SU-DHL-6 (cell line): Measurements from ENCODE around the gene THSD7B.

ENCODE experiments used
- H2AFZ ChIP-seq: fragments of 200-600 bp; sonication (generic); 2 replicates; pipeline ENCODE4 v1.6.1; 2014; ENCODE audit warnings: low read depth, mild to moderate bottlenecking, moderate library complexity, mixed read lengths, antibody characterized with exemption, low read length; ENCODE audit not compliant: severe bottlenecking
- H3F3A ChIP-seq: fragments of 200-600 bp; shearing (Covaris generic); 2 replicates; pipeline ENCODE4 v1.6.0; 2016; ENCODE audit warnings: antibody characterized with exemption, mild to moderate bottlenecking; ENCODE audit not compliant: insufficient read depth
- H3K27ac ChIP-seq: fragments of 200-600 bp; sonication (generic); 2 replicates; pipeline ENCODE4 v1.5.1; 2016; ENCODE audit warnings: low read depth, mild to moderate bottlenecking, low read length, moderate library complexity, mixed read lengths
- H3K27me3 ChIP-seq: fragments of 200-600 bp; sonication (generic), shearing (Covaris generic); 2 replicates; pipeline ENCODE4 v1.6.0; 2014; ENCODE audit warnings: mild to moderate bottlenecking, low read length
- H3K36me3 ChIP-seq: fragments of 200-600 bp; sonication (generic); 2 replicates; pipeline ENCODE4 v1.6.1; 2014; ENCODE audit warnings: mild to moderate bottlenecking, low read length, mixed read lengths
- H3K4me2 ChIP-seq: fragments of 300-600, 200-600 bp; shearing (Covaris generic), sonication (generic); 2 replicates; pipeline ENCODE4 v1.6.0; 2014; ENCODE audit warnings: low read length, low read depth, mild to moderate bottlenecking; ENCODE audit not compliant: poor library complexity, severe bottlenecking
- H3K4me3 ChIP-seq: fragments of 200-600 bp; sonication (generic); 2 replicates; pipeline ENCODE4 v1.5.1; 2014; ENCODE audit warnings: antibody characterized with exemption, low read length, mild to moderate bottlenecking, mixed read lengths; ENCODE audit not compliant: insufficient read depth, poor library complexity, severe bottlenecking
- H3K79me2 ChIP-seq: fragments of 200-600 bp; sonication (generic); 2 replicates; pipeline ENCODE4 v1.6.1; 2014; ENCODE audit warnings: mild to moderate bottlenecking, low read length, moderate library complexity; ENCODE audit not compliant: insufficient read depth
- H3K9ac ChIP-seq: fragments of 200-600 bp; sonication (generic); 2 replicates; pipeline ENCODE4 v1.7.0; 2014; ENCODE audit warnings: mild to moderate bottlenecking, low read length
- H3K9me2 ChIP-seq: fragments of 200-600 bp; sonication (generic); replicated peaks from 2 replicates; pipeline ENCODE4 v1.6.1; 2014; ENCODE audit warnings: low read length; ENCODE audit not compliant: insufficient read depth
- H3K9me3 ChIP-seq: fragments of 200-600 bp; sonication (generic); 2 replicates; pipeline ENCODE4 v1.6.1; 2014; ENCODE audit warnings: low read length, mixed read lengths; ENCODE audit not compliant: insufficient read depth
- H4K20me1 ChIP-seq: fragments of 200-600 bp; sonication (generic); 2 replicates; pipeline ENCODE4 v1.6.1; 2014; ENCODE audit warnings: low read depth, mild to moderate bottlenecking, antibody characterized with exemption, low read length, moderate library complexity, mixed read lengths
- EZH2phosphoT487 ChIP-seq: fragments of 200-600 bp; sonication (generic), shearing (Covaris generic); conservative IDR thresholded peaks from 2 replicates; pipeline ENCODE4 v1.6.1; 2018; ENCODE audit warnings: mild to moderate bottlenecking, antibody characterized with exemption, low read length, moderate library complexity, mixed read lengths
- TF ChIP-seq, protein P1 (sequence below): fragments of 200-600 bp; sonication (generic); IDR thresholded peaks from one replicate; pipeline ENCODE4 v1.5.1; 2017; ENCODE audit warnings: antibody characterized with exemption, mild to moderate bottlenecking, low read length, moderate library complexity; ENCODE audit not compliant: insufficient read depth, poor library complexity, severe bottlenecking

THSD7B gene

DNA sequence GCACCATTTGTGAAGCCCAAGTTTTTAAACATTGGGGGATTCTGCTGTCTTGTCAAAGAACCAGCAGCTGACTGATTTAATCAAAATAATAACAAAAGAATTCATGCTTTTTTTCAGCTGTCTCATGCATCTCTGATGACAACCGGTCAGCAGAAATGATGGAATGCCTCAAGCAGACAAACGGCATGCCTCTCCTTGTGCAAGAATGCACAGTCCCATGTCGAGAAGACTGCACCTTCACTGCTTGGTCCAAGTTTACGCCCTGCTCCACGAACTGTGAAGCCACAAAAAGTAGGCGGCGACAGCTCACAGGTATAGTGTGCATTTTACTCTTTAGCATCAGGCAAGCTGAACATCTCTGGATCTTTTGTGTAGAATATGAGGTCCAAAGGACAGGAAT, 640.2 kb downstream of the THSD7B start:
- no peak overlapping the region for H3K9ac ChIP-seq
- no peak overlapping the region for H3K27ac ChIP-seq
- H3K9me3 ChIP-seq, result no peaks in the 10 kb centered on the region
- no peak overlapping the region for H3K4me3 ChIP-seq
- no peaks in the 10 kb centered on the region for H3K79me2 ChIP-seq
- no peaks in the 10 kb centered on the region for H3K27me3 ChIP-seq
- TF ChIP-seq, protein P1, sequence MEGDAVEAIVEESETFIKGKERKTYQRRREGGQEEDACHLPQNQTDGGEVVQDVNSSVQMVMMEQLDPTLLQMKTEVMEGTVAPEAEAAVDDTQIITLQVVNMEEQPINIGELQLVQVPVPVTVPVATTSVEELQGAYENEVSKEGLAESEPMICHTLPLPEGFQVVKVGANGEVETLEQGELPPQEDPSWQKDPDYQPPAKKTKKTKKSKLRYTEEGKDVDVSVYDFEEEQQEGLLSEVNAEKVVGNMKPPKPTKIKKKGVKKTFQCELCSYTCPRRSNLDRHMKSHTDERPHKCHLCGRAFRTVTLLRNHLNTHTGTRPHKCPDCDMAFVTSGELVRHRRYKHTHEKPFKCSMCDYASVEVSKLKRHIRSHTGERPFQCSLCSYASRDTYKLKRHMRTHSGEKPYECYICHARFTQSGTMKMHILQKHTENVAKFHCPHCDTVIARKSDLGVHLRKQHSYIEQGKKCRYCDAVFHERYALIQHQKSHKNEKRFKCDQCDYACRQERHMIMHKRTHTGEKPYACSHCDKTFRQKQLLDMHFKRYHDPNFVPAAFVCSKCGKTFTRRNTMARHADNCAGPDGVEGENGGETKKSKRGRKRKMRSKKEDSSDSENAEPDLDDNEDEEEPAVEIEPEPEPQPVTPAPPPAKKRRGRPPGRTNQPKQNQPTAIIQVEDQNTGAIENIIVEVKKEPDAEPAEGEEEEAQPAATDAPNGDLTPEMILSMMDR, result no peak
- TF ChIP-seq EZH2phosphoT487, result no peak
- H2AFZ ChIP-seq, result no peak overlapping the region
- H3K9me2 ChIP-seq, result no peaks in the 10 kb centered on the region
- H3K4me2 ChIP-seq, result no peak overlapping the region
- no peaks in the 10 kb centered on the region for H3F3A ChIP-seq
- no peaks in the 10 kb centered on the region for H3K36me3 ChIP-seq
- no peaks in the 10 kb centered on the region for H4K20me1 ChIP-seq

DNA sequence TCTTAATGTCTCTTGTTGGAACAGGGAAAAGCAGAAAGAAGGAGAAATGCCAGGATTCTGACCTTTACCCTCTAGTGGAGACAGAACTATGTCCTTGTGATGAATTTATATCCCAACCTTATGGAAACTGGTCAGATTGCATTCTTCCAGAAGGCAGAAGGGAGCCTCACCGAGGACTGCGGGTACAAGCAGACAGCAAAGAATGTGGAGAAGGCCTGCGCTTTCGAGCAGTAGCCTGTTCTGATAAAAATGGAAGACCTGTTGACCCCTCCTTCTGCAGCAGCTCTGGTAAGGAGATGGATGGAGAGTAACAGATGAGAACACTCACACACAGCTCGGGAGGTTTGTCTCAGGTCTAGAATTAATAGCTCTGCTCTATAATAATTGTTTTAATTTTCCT, 646.2 kb downstream of the THSD7B start:
- H3K9me3 ChIP-seq, result no peaks in the 10 kb centered on the region
- H3K79me2 ChIP-seq, result no peaks in the 10 kb centered on the region
- H3K9me2 ChIP-seq, result no peaks in the 10 kb centered on the region
- no peak overlapping the region for H2AFZ ChIP-seq
- H3F3A ChIP-seq, result no peaks in the 10 kb centered on the region
- H4K20me1 ChIP-seq, result no peaks in the 10 kb centered on the region
- H3K27me3 ChIP-seq, result no peaks in the 10 kb centered on the region
- no peaks in the 10 kb centered on the region for H3K36me3 ChIP-seq
- TF ChIP-seq, protein P1, result no peak
- H3K9ac ChIP-seq, result no peak overlapping the region
- no peak overlapping the region for H3K4me2 ChIP-seq
- no peak overlapping the region for H3K27ac ChIP-seq
- H3K4me3 ChIP-seq, result no peak overlapping the region

DNA sequence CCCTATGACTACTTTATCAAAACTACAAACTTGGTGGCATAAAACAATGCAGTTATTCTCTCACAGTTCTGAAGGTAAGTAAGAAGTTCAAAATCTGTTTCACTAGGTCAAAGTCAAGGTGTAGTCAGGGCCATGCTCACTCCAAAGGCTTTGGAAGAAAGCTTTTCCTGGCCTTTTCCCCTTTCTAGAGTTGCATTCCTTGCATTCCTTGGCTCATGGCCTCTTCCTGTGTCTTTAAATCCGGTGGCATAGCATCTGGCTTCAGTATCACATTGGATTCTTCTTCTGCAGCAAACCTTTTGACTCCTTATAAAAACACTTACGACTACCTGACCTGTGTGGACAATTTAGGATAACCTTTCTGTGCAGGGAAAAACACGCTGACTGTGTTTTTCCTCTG, 655.4 kb downstream of the THSD7B start:
- Histone ChIP-seq H3K4me3 (no peak overlapping the region), H3K9me2 (no peaks in the 10 kb centered on the region), H3F3A (no peaks in the 10 kb centered on the region), H3K9ac (no peak overlapping the region), H3K9me3 (no peaks in the 10 kb centered on the region), H3K27ac (no peak overlapping the region), H3K36me3 (no peaks in the 10 kb centered on the region), H4K20me1 (no peaks in the 10 kb centered on the region), H3K79me2 (no peaks in the 10 kb centered on the region), H3K27me3 (no peaks in the 10 kb centered on the region), H2AFZ (no peak overlapping the region), H3K4me2 (no peak overlapping the region)
- TF ChIP-seq, protein P1, result no peak
- no peak for TF ChIP-seq EZH2phosphoT487

DNA sequence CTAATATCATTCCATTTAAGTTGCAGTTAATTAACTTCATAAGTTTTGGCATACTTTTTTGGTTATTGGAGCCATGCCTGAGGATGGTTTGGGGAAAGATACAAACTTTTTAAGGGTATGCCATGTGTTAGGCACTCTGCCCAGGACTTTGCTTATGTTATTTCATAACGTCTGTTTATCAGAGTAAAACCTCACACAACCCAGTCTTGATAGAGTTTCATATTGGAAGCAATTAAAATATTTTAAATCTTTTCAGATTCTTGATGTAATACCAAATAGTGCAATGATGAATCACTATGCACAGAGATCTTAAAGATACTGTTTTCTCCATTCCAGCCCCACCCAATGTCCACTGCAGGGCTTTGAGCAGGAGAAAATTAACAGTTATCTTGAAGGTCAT, 669.8 kb downstream of the THSD7B start:
- no peaks in the 10 kb centered on the region for H3K36me3 ChIP-seq
- no peak overlapping the region for H2AFZ ChIP-seq
- H3K9ac ChIP-seq, result no peak overlapping the region
- H3K4me3 ChIP-seq, result no peak overlapping the region
- no peak overlapping the region for H3K27ac ChIP-seq
- H3K79me2 ChIP-seq, result no peaks in the 10 kb centered on the region
- no peaks in the 10 kb centered on the region for H3K9me2 ChIP-seq
- no peaks in the 10 kb centered on the region for H3K27me3 ChIP-seq
- H3K9me3 ChIP-seq, result no peaks in the 10 kb centered on the region
- no peaks in the 10 kb centered on the region for H4K20me1 ChIP-seq
- H3F3A ChIP-seq, result no peaks in the 10 kb centered on the region
- TF ChIP-seq, protein P1, result no peak
- no peak for TF ChIP-seq EZH2phosphoT487
- H3K4me2 ChIP-seq, result no peak overlapping the region
